ENCODE measurements around the gene TTF2. TPM values are rescaled to one million over a fixed set of nuclear protein-coding genes. Genes with fewer than 3 reads are reported as not detected.
"Not testable (repeated sequence)": the region's sequence is repeated elsewhere in the genome, so short reads cannot be mapped to it uniquely, and the experiment has no call there.

Gene TTF2
- total and polyA plus RNA-seq, 5 experiments from 2014 or later: 10.8 to 31.0 (median 13.4) TPM

DNA sequence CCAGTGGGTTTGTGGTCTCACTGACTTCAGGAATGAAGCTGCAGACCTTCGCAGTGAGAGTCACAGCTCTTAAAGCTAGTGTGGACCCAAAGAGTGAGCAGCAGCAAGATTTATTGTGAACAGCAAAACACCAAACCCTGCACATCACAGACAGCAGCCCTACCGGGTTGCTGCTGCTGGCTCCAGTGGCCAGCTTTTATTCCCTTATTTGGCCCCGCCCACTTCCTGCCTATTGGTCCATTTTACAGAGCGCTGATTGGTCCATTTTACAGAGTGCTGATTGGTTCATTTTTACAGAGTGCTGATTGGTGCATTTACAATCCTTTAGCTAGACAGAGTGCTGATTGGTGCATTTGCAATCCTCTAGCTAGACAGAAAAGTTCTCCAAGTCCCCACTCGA is 91.2 kb downstream of the TTF2 start:
- H3K4me3 Mint-ChIP-seq, DNase-seq, H3K27ac Mint-ChIP-seq, POLR2A ChIA-PET, H3K4me1 Mint-ChIP-seq, H3K9me3 Mint-ChIP-seq, ATAC-seq, H3K36me3 Mint-ChIP-seq: not testable (repeated sequence)
- H3K27me3 Mint-ChIP-seq: peaks cover 5 to 12% (median 8%) of the 10 kb centered on the region in 5 donors

Small RNA genes within 50 kb of the gene (microRNA-seq; reads per million reads assigned to microRNA genes)
- 38.0 reads per million, percentile 50 among the genes with 10 or more reads in this experiment for gene MIR942 (ENCODE audit: borderline microRNAs expressed)

Other genes starting within 250 kb of the TTF2 start
- under 1 TPM; 0.23 to 0.47 TPM for gene PTGFRN, start 150.4 kb upstream of the TTF2 start, total RNA-seq
- under 1 TPM in 1 of 3 donors, not detected in 2; 0.09 TPM for gene PTGFRN, start 150.4 kb upstream of the TTF2 start, polyA plus RNA-seq
- gene CD101, start 58.6 kb upstream of the TTF2 start, total RNA-seq: not detected
- gene CD101, start 58.6 kb upstream of the TTF2 start, polyA plus RNA-seq: 10 to 100 TPM; 28.4 to 39.2 (median 37.0) TPM
- gene TRIM45, start 61.4 kb downstream of the TTF2 start, total RNA-seq: under 1 TPM in 1 of 2 experiments, not detected in 1; 0.14 TPM
- under 1 TPM in 1 of 3 donors, not detected in 2; 0.19 TPM for gene TRIM45, start 61.4 kb downstream of the TTF2 start, polyA plus RNA-seq
- not detected for gene VTCN1, start 150.6 kb downstream of the TTF2 start, total RNA-seq
- gene VTCN1, start 150.6 kb downstream of the TTF2 start, polyA plus RNA-seq: not detected